ENCODE results near the gene PRKAB1.
A peak's percentile ranks its signal among the peaks of the same experiment; 100 is the strongest.
"Not testable (repeated sequence)": the region's sequence is repeated elsewhere in the genome, so short reads cannot be mapped to it uniquely, and the experiment has no call there.

Gene PRKAB1

GRCh38 chr12:119645535-119646059, 22.3 kb upstream of the PRKAB1 start:
- H3K4me3 ChIP-seq (ENCODE audit: control insufficient read depth, low read depth, low read length), result no peak overlapping the region
- TF ChIP-seq CTCF (conservative IDR thresholded peaks at IDR 0.05; ENCODE audit: control insufficient read depth, insufficient read depth, low read depth, low read length), result no peak

GRCh38 chr12:119649202-119649808, 18.6 kb upstream of the PRKAB1 start:
- TF ChIP-seq CTCF (conservative IDR thresholded peaks at IDR 0.05; ENCODE audit: control insufficient read depth, insufficient read depth, low read depth, low read length), result peak; percentile 74
- no peak overlapping the region for H3K4me3 ChIP-seq (ENCODE audit: control insufficient read depth, low read depth, low read length)
- DNase-seq (ENCODE audit: low read depth), result no peak

More at GRCh38 chr12:119645535-119646059, 22.3 kb upstream of the PRKAB1 start:
- no peak for DNase-seq (ENCODE audit: low read depth)

- no peak for DNase-seq (ENCODE audit: low read depth)
- no peak overlapping the region for H3K4me3 ChIP-seq (ENCODE audit: control insufficient read depth, low read depth, low read length)
- no peak for TF ChIP-seq CTCF (conservative IDR thresholded peaks at IDR 0.05; ENCODE audit: control insufficient read depth, insufficient read depth, low read depth, low read length)
These were observed 15.3 kb upstream of the PRKAB1 start for GRCh38 chr12:119652665-119653064.

- DNase-seq (ENCODE audit: low read depth); H3K4me3 ChIP-seq (ENCODE audit: control insufficient read depth, low read depth, low read length): not testable (repeated sequence)
These were observed 10.9 kb upstream of the PRKAB1 start for GRCh38 chr12:119657001-119657400.

GRCh38 chr12:119658166-119658565, 9.8 kb upstream of the PRKAB1 start:
- DNase-seq (ENCODE audit: low read depth); H3K4me3 ChIP-seq (ENCODE audit: control insufficient read depth, low read depth, low read length): not testable (repeated sequence)

GRCh38 chr12:119659289-119659897, 8.5 kb upstream of the PRKAB1 start:
- peak; percentile 35 for DNase-seq (ENCODE audit: low read depth)
- peak; percentile 97 for TF ChIP-seq CTCF (conservative IDR thresholded peaks at IDR 0.05; ENCODE audit: control insufficient read depth, insufficient read depth, low read depth, low read length)

GRCh38 chr12:119660076-119660475, 7.9 kb upstream of the PRKAB1 start:
- H3K4me3 ChIP-seq (ENCODE audit: control insufficient read depth, low read depth, low read length), result no peak overlapping the region
- no peak for TF ChIP-seq CTCF (conservative IDR thresholded peaks at IDR 0.05; ENCODE audit: control insufficient read depth, insufficient read depth, low read depth, low read length)
- DNase-seq (ENCODE audit: low read depth), result no peak

More at GRCh38 chr12:119659289-119659897, 8.5 kb upstream of the PRKAB1 start:
- H3K4me3 ChIP-seq (ENCODE audit: control insufficient read depth, low read depth, low read length), result no peak overlapping the region

Data from fibroblast of mammary gland (primary cell).